Measurements from ENCODE around the gene FBXW11. TPM values are rescaled to one million over a fixed set of nuclear protein-coding genes. Genes with fewer than 3 reads are reported as not detected.

FBXW11 gene
- total and polyA plus RNA-seq, 10 of the 15 experiments (the other 5 are each of a cell fraction or from before 2014, with no cell fraction given), result 4.3 to 61.5 (median 40.0) TPM

- TF ChIP-seq E2F8 (IDR thresholded peaks at IDR 0.05; ENCODE audit: low read depth, partially characterized antibody) (no peak), FOXM1 (IDR thresholded peaks at IDR 0.05; ENCODE audit: low read depth, low read length) (no peak), BHLHE40 (IDR thresholded peaks at IDR 0.05; ENCODE audit: borderline replicate concordance in 1 of 2, low read depth in 2 of 2, low read length in 1 of 2) (no peak), ELK1 (IDR thresholded peaks at IDR 0.05; ENCODE audit: low read depth, low read length) (no peak), ZSCAN29 (IDR thresholded peaks at IDR 0.05) (no peak), NFYB (IDR thresholded peaks at IDR 0.05; ENCODE audit: insufficient read depth, low read depth, low read length) (no peak)
Measured at GRCh38 chr5:172007175-172008110, 1.0 kb upstream of the FBXW11 start (continued).
